HepG2 (cell line): ENCODE data around the gene TGM1. TPM values are rescaled to one million over a fixed set of nuclear protein-coding genes. Genes with fewer than 3 reads are reported as not detected.

Experiments used
- ATAC-seq: fragments of 200-7000 bp; cut with Tn5 transposase; 3 replicates; pipeline ENCODE4 v1.9.1; 2020; ENCODE audit warnings: mild to moderate bottlenecking, moderate library complexity
- BruUV-seq: library from RNA; stranded (reverse); fragments of 400-500 nt; replicated peaks from 2 replicates; lab custom pipeline; 2021; lab: Mats Ljungman, UMichigan
- CTCF ChIA-PET: fragments of 300-600 bp; formaldehyde crosslinking; extraction: SDS; loops from one replicate; lab custom pipeline; 2021; ENCODE audit warnings: low total read pairs, inconsistent platforms, low intra/inter-chr PET ratio; lab: Yijun Ruan, JAX
- POLR2A ChIA-PET: fragments of 350-600 bp; sonication (Branson Sonifier 250); formaldehyde crosslinking; loops from one replicate; lab custom pipeline; 2020; ENCODE audit warnings: antibody characterized with exemption, inconsistent platforms; lab: Yijun Ruan, JAX
- DNase-seq: peaks from one replicate; pipeline ENCODE4 v3.0.0-alpha.2; 2015; ENCODE audit warnings: low spot score
- FAIRE-seq: peaks from 3 replicates; lab custom pipeline; 2011; peaks lifted over from hg19 to GRCh38; lab: Jason Lieb, UNC
- H2AFZ ChIP-seq: one replicate; pipeline ENCODE4 v1.6.1; 2011; ENCODE audit warnings: low read length, inconsistent platforms
- H3K27ac ChIP-seq: fragments of 300-600 bp; 3 replicates; pipeline ENCODE4 v1.8.0; 2011; ENCODE audit warnings: mixed run types, mild to moderate bottlenecking, mixed read lengths, low read length, inconsistent platforms; ENCODE audit not compliant: insufficient read depth; ENCODE audit errors: extremely low read length
- H3K27me3 ChIP-seq, 2 experiments: fragments of 200-600 bp in 1 of 2; 2 replicates in 1 of 2; 3 replicates in 1 of 2; pipeline versions ENCODE4 v1.6.0 to v1.8.0; 2011; ENCODE audit warnings: low read length in 2 of 2, mild to moderate bottlenecking in 2 of 2, moderate library complexity in 2 of 2, inconsistent platforms in 1 of 2; ENCODE audit not compliant: insufficient read depth in 2 of 2, control insufficient read depth in 1 of 2
- H3K36me3 ChIP-seq, 2 experiments: fragments of 200-600 bp in 1 of 2; replicated peaks in 1 of 2; 2 replicates in 1 of 2; 3 replicates in 1 of 2; pipeline versions ENCODE4 v1.5.1 to v1.8.0; 2011; ENCODE audit warnings: low read length in 2 of 2, inconsistent platforms in 1 of 2; ENCODE audit not compliant: insufficient read depth in 2 of 2, control insufficient read depth in 1 of 2
- H3K4me1 ChIP-seq: 2 replicates; pipeline ENCODE4 v1.5.1; 2012; ENCODE audit warnings: low read length, inconsistent platforms; ENCODE audit not compliant: insufficient read depth
- H3K4me2 ChIP-seq: 2 replicates; pipeline ENCODE4 v1.6.0; 2011; ENCODE audit warnings: low read depth, low read length, inconsistent platforms
- H3K4me3 ChIP-seq, 3 experiments: fragments of 200-600 bp in 1 of 3; sonication (generic), shearing (Covaris generic) in 1 of 3; replicated peaks in 1 of 3; 2 replicates each; pipeline ENCODE4 v1.5.1; 2011 to 2016; ENCODE audit warnings: low read length in 3 of 3, inconsistent platforms in 2 of 3, low read depth in 2 of 3, mild to moderate bottlenecking in 2 of 3, control low read depth in 1 of 3, mixed read lengths in 1 of 3; ENCODE audit not compliant: insufficient read depth in 1 of 3
- H3K79me2 ChIP-seq: one replicate; pipeline ENCODE4 v1.6.1; 2011; ENCODE audit warnings: low read length, inconsistent platforms; ENCODE audit not compliant: insufficient read depth
- H3K9ac ChIP-seq: 2 replicates; pipeline ENCODE4 v1.6.0; 2011; ENCODE audit warnings: mild to moderate bottlenecking, low read depth, low read length, inconsistent platforms; ENCODE audit not compliant: insufficient read depth
- H3K9me3 ChIP-seq: 2 replicates; pipeline ENCODE4 v1.5.1; 2012; ENCODE audit warnings: mild to moderate bottlenecking, low read length
- H4K20me1 ChIP-seq: 2 replicates; pipeline ENCODE4 v1.6.0; 2011; ENCODE audit warnings: inconsistent platforms, mild to moderate bottlenecking, low read length, moderate library complexity; ENCODE audit not compliant: insufficient read depth
- ATM ChIP-seq: fragments of 450-650 bp; IDR thresholded peaks from 2 replicates; pipeline ENCODE4 v1.7.1; 2017; ENCODE audit warnings: mild to moderate bottlenecking, borderline replicate concordance
- EEA1 ChIP-seq: sonication (generic); formaldehyde crosslinking; IDR thresholded peaks from 2 replicates; pipeline ENCODE4 v1.5.1; 2020; ENCODE audit warnings: mild to moderate bottlenecking, missing genetic modification reagents, borderline replicate concordance
- EED ChIP-seq: sonication (generic); formaldehyde crosslinking; IDR thresholded peaks from 2 replicates; pipeline ENCODE4 v1.5.0; 2020; ENCODE audit warnings: mild to moderate bottlenecking, missing genetic modification reagents
- KDM5B ChIP-seq: sonication (generic); formaldehyde crosslinking; IDR thresholded peaks from 2 replicates; pipeline ENCODE4 v1.4.0; 2020; ENCODE audit warnings: missing genetic modification reagents, mild to moderate bottlenecking, borderline replicate concordance
- MNT ChIP-seq: fragments of 450-650 bp; IDR thresholded peaks from 2 replicates; pipeline ENCODE4 v1.6.1; 2016
- MZF1 ChIP-seq: sonication (generic); formaldehyde crosslinking; IDR thresholded peaks from 2 replicates; pipeline ENCODE4 v1.8.1; 2023; ENCODE audit warnings: mild to moderate bottlenecking, missing genetic modification reagents, borderline replicate concordance
- PTBP1 ChIP-seq: fragments of 200-400 bp; formaldehyde crosslinking; IDR thresholded peaks from 2 replicates; pipeline ENCODE4 v1.6.1; 2018; ENCODE audit warnings: low read length, low read depth; ENCODE audit not compliant: poor library complexity, severe bottlenecking
- SALL1 ChIP-seq: sonication (generic); formaldehyde crosslinking; IDR thresholded peaks from 2 replicates; pipeline ENCODE4 v1.8.0; 2022; ENCODE audit warnings: mild to moderate bottlenecking, missing genetic modification reagents
- THAP7 ChIP-seq: sonication (generic); formaldehyde crosslinking; IDR thresholded peaks from 2 replicates; pipeline ENCODE4 v1.8.1; 2023; ENCODE audit warnings: mild to moderate bottlenecking, missing genetic modification reagents
- ZIK1 ChIP-seq: sonication (generic); formaldehyde crosslinking; IDR thresholded peaks from 2 replicates; pipeline ENCODE4 v1.5.0; 2020; ENCODE audit warnings: mild to moderate bottlenecking, low read depth, missing genetic modification reagents, borderline replicate concordance
- ZNF503 ChIP-seq: sonication (generic); formaldehyde crosslinking; IDR thresholded peaks from 2 replicates; pipeline ENCODE4 v1.4.0; 2020; ENCODE audit warnings: missing genetic modification reagents
- WGBS: methylation state at CpG from one replicate; pipeline ENCODE4 v1.1.6; 2017; ENCODE audit warnings: low lambda C conversion rate; 5-methylcytosine and 5-hydroxymethylcytosine counted together
- in situ Hi-C: cut with HindIII; loops from 2 replicates; pipeline ENCODE4 v1.10.0; 2017; ENCODE audit warnings: low pct_unique_long_range_greater_than_20kb; ENCODE audit not compliant: extremely low pct_ligation_motif_present
- intact Hi-C: fragments of 100-400 bp; cut with micrococcal nuclease; formaldehyde crosslinking; loops from one replicate; pipeline ENCODE4 v1.10.0; 2022; ENCODE audit not compliant: unreplicated experiment
- polyA plus RNA-seq, 8 experiments: library from polyadenylated mRNA; depleted of rRNA in 3 of 8; stranded (reverse) in 7 of 8; unstranded in 1 of 8; fragments of >200 nt; fragmentation: Illumina TruSeq in 4 of 8; extraction: Trizol in 4 of 8; gene quantifications; 2 replicates each; pipeline versions ENCODE4 v1.2.1 to v1.2.3, GENCODE V29; 2011 to 2016; ENCODE audit warnings: low read depth in 4 of 8, missing spikeins in 1 of 8, mixed read lengths in 1 of 8; ENCODE audit not compliant: insufficient read depth in 1 of 8
- total RNA-seq, 5 experiments: library from RNA; depleted of rRNA; stranded (reverse); fragments of >200 nt; fragmentation: Illumina TruSeq; extraction: Trizol; gene quantifications; 2 replicates each; pipeline ENCODE4 v1.2.3, GENCODE V29; 2016; ENCODE audit warnings: low read depth in 1 of 5
- TF ChIP-seq, protein P1 (sequence below): sonication (generic); formaldehyde crosslinking; IDR thresholded peaks from 2 replicates; pipeline ENCODE4 v1.8.0; 2022; ENCODE audit warnings: missing genetic modification reagents, mild to moderate bottlenecking, moderate library complexity, borderline replicate concordance
- TF ChIP-seq, protein P2 (sequence below): sonication (generic); formaldehyde crosslinking; IDR thresholded peaks from 2 replicates; pipeline ENCODE4 v1.4.0; 2020; ENCODE audit warnings: missing genetic modification reagents

TGM1 gene
- total and polyA plus RNA-seq, 2 of the 13 experiments (the other 11 are each of a cell fraction or from before 2014, with no cell fraction given), result 3.2 to 10.6 TPM

DNA sequence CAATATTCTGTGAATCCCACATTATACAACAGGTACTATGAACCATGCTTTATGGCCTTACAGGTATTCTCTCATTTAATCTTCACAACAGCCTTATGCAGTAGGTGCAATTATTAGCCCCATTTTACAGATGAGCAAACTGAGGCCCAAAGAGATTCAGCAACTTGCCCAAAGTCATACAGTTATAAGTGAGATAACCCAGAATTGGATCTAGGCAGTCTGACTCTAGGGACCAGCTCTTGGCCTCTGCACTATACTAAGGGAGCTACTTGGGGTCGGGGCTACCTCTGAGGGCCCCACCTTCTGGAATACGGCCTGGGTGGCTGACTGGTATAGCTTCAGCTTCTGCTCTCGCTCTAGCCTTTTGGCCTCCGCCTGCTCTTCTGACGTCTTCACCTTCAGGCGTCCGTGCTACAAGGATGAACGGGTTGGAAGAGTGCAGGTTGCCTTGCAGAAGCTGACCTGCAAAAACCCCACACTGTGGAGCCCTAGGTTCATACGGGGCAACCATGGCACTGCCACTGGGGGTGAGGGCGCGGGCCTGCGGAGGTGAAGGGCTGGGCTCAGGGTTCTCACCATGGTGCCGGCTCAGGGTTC is 7.7 kb upstream of the TGM1 start (continued):
- TF ChIP-seq KDM5B (CRISPR knock-in tag) (no peak), EED (peak; percentile 57; the same call in 1 of the 2 replicates), ATM (no peak)

GRCh38 chr14:24269910-24270536 is 7.0 kb upstream of the TGM1 start:
- in situ Hi-C loops, result no loop called here
- intact Hi-C loops, result loop anchor here (2.0 kb wide), 1 partner anchor 53 kb away; the partner anchor contains the start of gene MDP1
- peaks cover 4% of the 10 kb centered on the region for H3K79me2 ChIP-seq
- peaks cover 19 to 35% of the 10 kb centered on the region in 2 experiments; a peak in 4 of 5 replicates for H3K36me3 ChIP-seq
- H3K9ac ChIP-seq, result no peak overlapping the region
- ChIA-PET POLR2A (interaction anchor here (1.0 to 16.5 kb wide), 22 partner anchors 10 to 175 kb away, joined by 3 to 435 read pairs (median 24); partner anchors contain the start of genes CBLN3, CHMP4A, CIDEB and DCAF11), CTCF (interaction anchor here (2.8 kb wide), 1 partner anchor 27 kb away, joined by 33 read pairs; the partner anchor contains the start of gene TINF2)
- H3K27me3 ChIP-seq, result no peaks in the 10 kb centered on the region; a peak in 1 of 5 replicates
- no peak for DNase-seq
- ATAC-seq, result no peak
- H3K27ac ChIP-seq, result no peak overlapping the region
- no peak overlapping the region for H2AFZ ChIP-seq
- 97% methylated on average over 12 of the region's 14 CpGs for WGBS
- TSS peak; percentile 71 for BruUV-seq
- H3K4me2 ChIP-seq, result peak overlapping the region; percentile 97
- H3K4me1 ChIP-seq, result peaks cover 22% of the 10 kb centered on the region
- H3K4me3 ChIP-seq, result peak overlapping the region in 1 of 3 experiments; percentile 96; a peak in 1 of 6 replicates
- H3K9me3 ChIP-seq, result no peaks in the 10 kb centered on the region
- no peak for FAIRE-seq
- H4K20me1 ChIP-seq, result no peaks in the 10 kb centered on the region
- no peak for TF ChIP-seq ZNF503 (CRISPR knock-in tag)
- no peak for TF ChIP-seq THAP7 (CRISPR knock-in tag)
- no peak for TF ChIP-seq MNT
- TF ChIP-seq EEA1 (CRISPR knock-in tag), result no peak
- no peak for TF ChIP-seq SALL1
- TF ChIP-seq ZIK1 (CRISPR knock-in tag), result no peak
- TF ChIP-seq, protein P1, sequence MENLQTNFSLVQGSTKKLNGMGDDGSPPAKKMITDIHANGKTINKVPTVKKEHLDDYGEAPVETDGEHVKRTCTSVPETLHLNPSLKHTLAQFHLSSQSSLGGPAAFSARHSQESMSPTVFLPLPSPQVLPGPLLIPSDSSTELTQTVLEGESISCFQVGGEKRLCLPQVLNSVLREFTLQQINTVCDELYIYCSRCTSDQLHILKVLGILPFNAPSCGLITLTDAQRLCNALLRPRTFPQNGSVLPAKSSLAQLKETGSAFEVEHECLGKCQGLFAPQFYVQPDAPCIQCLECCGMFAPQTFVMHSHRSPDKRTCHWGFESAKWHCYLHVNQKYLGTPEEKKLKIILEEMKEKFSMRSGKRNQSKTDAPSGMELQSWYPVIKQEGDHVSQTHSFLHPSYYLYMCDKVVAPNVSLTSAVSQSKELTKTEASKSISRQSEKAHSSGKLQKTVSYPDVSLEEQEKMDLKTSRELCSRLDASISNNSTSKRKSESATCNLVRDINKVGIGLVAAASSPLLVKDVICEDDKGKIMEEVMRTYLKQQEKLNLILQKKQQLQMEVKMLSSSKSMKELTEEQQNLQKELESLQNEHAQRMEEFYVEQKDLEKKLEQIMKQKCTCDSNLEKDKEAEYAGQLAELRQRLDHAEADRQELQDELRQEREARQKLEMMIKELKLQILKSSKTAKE (CRISPR knock-in tag), result no peak
- TF ChIP-seq, protein P2, sequence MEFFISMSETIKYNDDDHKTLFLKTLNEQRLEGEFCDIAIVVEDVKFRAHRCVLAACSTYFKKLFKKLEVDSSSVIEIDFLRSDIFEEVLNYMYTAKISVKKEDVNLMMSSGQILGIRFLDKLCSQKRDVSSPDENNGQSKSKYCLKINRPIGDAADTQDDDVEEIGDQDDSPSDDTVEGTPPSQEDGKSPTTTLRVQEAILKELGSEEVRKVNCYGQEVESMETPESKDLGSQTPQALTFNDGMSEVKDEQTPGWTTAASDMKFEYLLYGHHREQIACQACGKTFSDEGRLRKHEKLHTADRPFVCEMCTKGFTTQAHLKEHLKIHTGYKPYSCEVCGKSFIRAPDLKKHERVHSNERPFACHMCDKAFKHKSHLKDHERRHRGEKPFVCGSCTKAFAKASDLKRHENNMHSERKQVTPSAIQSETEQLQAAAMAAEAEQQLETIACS (CRISPR knock-in tag), result 0 out of 2 replicates have a peak, but pooled peaks have one; percentile 10
- TF ChIP-seq PTBP1, result no peak
- TF ChIP-seq MZF1 (CRISPR knock-in tag), result no peak
